Spleen (tissue), 7 donors: ENCODE measurements around the gene SSR3.

Experiments
- POLR2A ChIP-seq, 3 donors: fragments of 450-650 bp; IDR thresholded peaks; one replicate each; pipeline ENCODE4 v1.5.1; 2017; ENCODE audit warnings: antibody characterized with exemption in 3 of 3, mild to moderate bottlenecking in 1 of 3
- TF ChIP-seq, protein P1 (sequence below), 11 experiments: fragments of 200-600 bp in 7 of 11; fragments of 450-650 bp in 4 of 11; sonication (generic) in 4 of 11; IDR thresholded peaks in 8 of 11; conservative IDR thresholded peaks in 3 of 11; 1 replicate in 7 of 11; 2 replicates in 4 of 11; pipeline versions ENCODE4 v1.4.0 to v1.8.0; 2016 to 2021; ENCODE audit warnings: antibody characterized with exemption in 11 of 11, inconsistent platforms in 4 of 11, mild to moderate bottlenecking in 1 of 11
- donor health status: DM: no; HTN: no; CAD: no; lungs with moderate emphysema.
- donor health status: DM: no; HTN: no; CAD: no.
- donor health status: DM: no; HTN: no; CAD: no.

DNA sequence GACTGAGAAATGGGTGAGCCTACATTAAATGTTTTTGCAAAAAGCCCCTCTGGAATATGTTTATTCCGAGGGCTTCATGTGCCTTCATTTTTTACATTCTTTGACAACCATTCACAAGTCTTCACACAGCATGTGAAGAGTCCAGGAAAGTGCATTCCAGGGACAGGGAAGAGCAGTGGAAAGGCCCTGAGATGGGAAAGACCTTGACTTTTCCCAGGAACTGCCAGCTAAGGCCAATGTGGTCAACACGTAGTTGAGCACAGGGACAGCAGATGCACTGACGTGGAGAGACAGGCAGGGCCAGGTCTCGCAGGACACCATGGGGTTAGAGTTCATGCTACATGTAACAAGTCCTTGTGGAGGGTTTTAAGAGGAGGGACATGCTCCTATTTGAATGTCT lies 21.7 kb downstream of the SSR3 start:
- TF ChIP-seq, protein P1, sequence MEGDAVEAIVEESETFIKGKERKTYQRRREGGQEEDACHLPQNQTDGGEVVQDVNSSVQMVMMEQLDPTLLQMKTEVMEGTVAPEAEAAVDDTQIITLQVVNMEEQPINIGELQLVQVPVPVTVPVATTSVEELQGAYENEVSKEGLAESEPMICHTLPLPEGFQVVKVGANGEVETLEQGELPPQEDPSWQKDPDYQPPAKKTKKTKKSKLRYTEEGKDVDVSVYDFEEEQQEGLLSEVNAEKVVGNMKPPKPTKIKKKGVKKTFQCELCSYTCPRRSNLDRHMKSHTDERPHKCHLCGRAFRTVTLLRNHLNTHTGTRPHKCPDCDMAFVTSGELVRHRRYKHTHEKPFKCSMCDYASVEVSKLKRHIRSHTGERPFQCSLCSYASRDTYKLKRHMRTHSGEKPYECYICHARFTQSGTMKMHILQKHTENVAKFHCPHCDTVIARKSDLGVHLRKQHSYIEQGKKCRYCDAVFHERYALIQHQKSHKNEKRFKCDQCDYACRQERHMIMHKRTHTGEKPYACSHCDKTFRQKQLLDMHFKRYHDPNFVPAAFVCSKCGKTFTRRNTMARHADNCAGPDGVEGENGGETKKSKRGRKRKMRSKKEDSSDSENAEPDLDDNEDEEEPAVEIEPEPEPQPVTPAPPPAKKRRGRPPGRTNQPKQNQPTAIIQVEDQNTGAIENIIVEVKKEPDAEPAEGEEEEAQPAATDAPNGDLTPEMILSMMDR (IDR thresholded peaks at IDR 0.05 in 8 of 11, conservative IDR thresholded peaks at IDR 0.05 in 3 of 11), result no peak
- no peak for TF ChIP-seq POLR2A (IDR thresholded peaks at IDR 0.05)
